ENCODE measurements around the gene ANKEF1.

DNA sequence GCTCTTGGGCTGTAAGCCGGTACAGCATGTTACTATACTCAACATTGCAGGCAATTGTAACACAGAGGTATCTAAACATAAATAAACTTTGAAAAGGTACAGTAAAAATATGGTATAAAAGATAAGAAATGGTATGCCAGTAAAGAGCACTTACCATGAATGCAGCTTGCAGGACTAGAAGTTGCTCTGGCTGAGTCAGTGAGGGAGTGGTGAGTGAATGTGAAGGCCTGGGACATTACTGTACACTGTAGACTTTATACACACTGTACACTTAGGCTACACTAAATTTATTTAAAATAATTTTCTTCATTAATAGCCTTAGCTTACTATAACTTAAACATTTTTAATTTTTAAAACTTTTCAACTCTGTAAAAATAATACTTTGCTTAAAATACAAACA is 37.8 kb upstream of the ANKEF1 start:
- TF ChIP-seq, protein P1, sequence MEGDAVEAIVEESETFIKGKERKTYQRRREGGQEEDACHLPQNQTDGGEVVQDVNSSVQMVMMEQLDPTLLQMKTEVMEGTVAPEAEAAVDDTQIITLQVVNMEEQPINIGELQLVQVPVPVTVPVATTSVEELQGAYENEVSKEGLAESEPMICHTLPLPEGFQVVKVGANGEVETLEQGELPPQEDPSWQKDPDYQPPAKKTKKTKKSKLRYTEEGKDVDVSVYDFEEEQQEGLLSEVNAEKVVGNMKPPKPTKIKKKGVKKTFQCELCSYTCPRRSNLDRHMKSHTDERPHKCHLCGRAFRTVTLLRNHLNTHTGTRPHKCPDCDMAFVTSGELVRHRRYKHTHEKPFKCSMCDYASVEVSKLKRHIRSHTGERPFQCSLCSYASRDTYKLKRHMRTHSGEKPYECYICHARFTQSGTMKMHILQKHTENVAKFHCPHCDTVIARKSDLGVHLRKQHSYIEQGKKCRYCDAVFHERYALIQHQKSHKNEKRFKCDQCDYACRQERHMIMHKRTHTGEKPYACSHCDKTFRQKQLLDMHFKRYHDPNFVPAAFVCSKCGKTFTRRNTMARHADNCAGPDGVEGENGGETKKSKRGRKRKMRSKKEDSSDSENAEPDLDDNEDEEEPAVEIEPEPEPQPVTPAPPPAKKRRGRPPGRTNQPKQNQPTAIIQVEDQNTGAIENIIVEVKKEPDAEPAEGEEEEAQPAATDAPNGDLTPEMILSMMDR (IDR thresholded peaks at IDR 0.05) = no peak
- TF ChIP-seq EP300 (IDR thresholded peaks at IDR 0.05) = no peak

All from upper lobe of left lung (tissue), 4 donors.